H1 (cell line): ENCODE measurements around the gene PROCR. TPM values are rescaled to one million over a fixed set of nuclear protein-coding genes. Genes with fewer than 3 reads are reported as not detected.
A peak's percentile ranks its signal among the peaks of the same experiment; 100 is the strongest.
"Not testable (repeated sequence)": the region's sequence is repeated elsewhere in the genome, so short reads cannot be mapped to it uniquely, and the experiment has no call there.

Source experiments
- CTCF ChIA-PET: fragments of 300-600 bp; sonication (Branson Sonifier 250); formaldehyde crosslinking; loops from one replicate; lab custom pipeline; 2021; ENCODE audit not compliant: partially characterized antibody; lab: Charles Lee
- POLR2A ChIA-PET: fragments of 300-600 bp; sonication (Branson Sonifier 250); formaldehyde crosslinking; loops from one replicate; lab custom pipeline; 2021; ENCODE audit warnings: inconsistent platforms; ENCODE audit not compliant: partially characterized antibody; lab: Charles Lee
- DNase-seq, 2 experiments: peaks; one replicate each; pipeline versions ENCODE4 v3.0.0 to v3.0.0-alpha.2; 2010 to 2022; ENCODE audit warnings: low spot score in 2 of 2, low read depth in 1 of 2, mixed read lengths in 1 of 2
- FAIRE-seq: peaks from 2 replicates; lab custom pipeline; 2011; peaks lifted over from hg19 to GRCh38; lab: Jason Lieb, UNC
- H2AFZ ChIP-seq: 2 replicates; pipeline ENCODE4 v1.8.1; 2012; ENCODE audit warnings: low read length, inconsistent platforms
- H2AK5ac ChIP-seq: 2 replicates; pipeline ENCODE4 v1.6.1; 2013; ENCODE audit warnings: low read depth, low read length
- H2BK120ac ChIP-seq: replicated peaks from 2 replicates; pipeline ENCODE3; 2013; ENCODE audit warnings: low read depth, low read length, inconsistent platforms
- H2BK12ac ChIP-seq: 2 replicates; pipeline ENCODE4 v1.6.1; 2013; ENCODE audit warnings: low read depth, low read length
- H2BK15ac ChIP-seq: 2 replicates; pipeline ENCODE4 v1.6.1; 2013; ENCODE audit warnings: low read length
- H2BK20ac ChIP-seq: 2 replicates; pipeline ENCODE4 v1.6.1; 2013; ENCODE audit warnings: low read length
- H2BK5ac ChIP-seq: 2 replicates; pipeline ENCODE4 v1.6.1; 2013; ENCODE audit warnings: low read depth, low read length
- H3K14ac ChIP-seq: 2 replicates; pipeline ENCODE4 v1.6.1; 2013; ENCODE audit warnings: inconsistent platforms; ENCODE audit not compliant: insufficient read length
- H3K18ac ChIP-seq: 2 replicates; pipeline ENCODE4 v1.6.1; 2013; ENCODE audit warnings: low read length; ENCODE audit errors: extremely low read depth
- H3K23ac ChIP-seq: 2 replicates; pipeline ENCODE4 v1.6.1; 2013; ENCODE audit warnings: inconsistent platforms; ENCODE audit not compliant: insufficient read length
- H3K23me2 ChIP-seq: 2 replicates; pipeline ENCODE4 v1.6.1; 2013; ENCODE audit warnings: low read depth, low read length
- H3K27ac ChIP-seq: 2 replicates; pipeline ENCODE4 v1.6.1; 2011; ENCODE audit warnings: low read depth, low read length, inconsistent platforms
- H3K27me3 ChIP-seq, 4 experiments: replicated peaks in 1 of 4; 1 replicate in 1 of 4; 2 replicates in 3 of 4; pipeline versions ENCODE4 v1.6.1 to v1.8.1; 2011 to 2013; ENCODE audit warnings: low read length in 3 of 4, mild to moderate bottlenecking in 3 of 4, inconsistent platforms in 2 of 4, mixed read lengths in 2 of 4, moderate library complexity in 1 of 4; ENCODE audit not compliant: control insufficient read depth in 3 of 4, insufficient read depth in 3 of 4; ENCODE audit errors: extremely low read depth in 1 of 4
- H3K36me3 ChIP-seq, 4 experiments: 2 replicates each; pipeline versions ENCODE4 v1.6.1 to v1.8.1; 2011 to 2013; ENCODE audit warnings: mild to moderate bottlenecking in 4 of 4, low read length in 3 of 4, moderate library complexity in 2 of 4, control low read depth in 1 of 4, inconsistent platforms in 1 of 4; ENCODE audit not compliant: insufficient read depth in 4 of 4, control insufficient read depth in 2 of 4
- H3K4ac ChIP-seq: replicated peaks from 2 replicates; pipeline ENCODE3; 2013; ENCODE audit warnings: low read length, low read depth, mixed read lengths, inconsistent platforms; ENCODE audit not compliant: insufficient read length
- H3K4me1 ChIP-seq, 4 experiments: replicated peaks in 1 of 4; 1 replicate in 1 of 4; 2 replicates in 3 of 4; pipeline versions ENCODE4 v1.6.1 to v1.8.1; 2011 to 2013; ENCODE audit warnings: low read length in 3 of 4, inconsistent platforms in 2 of 4, mixed read lengths in 1 of 4; ENCODE audit not compliant: insufficient read depth in 4 of 4, control insufficient read depth in 3 of 4
- H3K4me2 ChIP-seq, 2 experiments: 2 replicates each; pipeline versions ENCODE4 v1.6.1 to v1.8.1; 2011 to 2013; ENCODE audit warnings: low read depth in 2 of 2, low read length in 2 of 2, control low read depth in 1 of 2, inconsistent platforms in 1 of 2, mild to moderate bottlenecking in 1 of 2; ENCODE audit not compliant: insufficient read depth in 1 of 2
- H3K4me3 ChIP-seq, 4 experiments: fragments of 200-600, 300-600 bp in 1 of 4; sonication (generic), shearing (Covaris generic), sonication (Bioruptor Twin) in 1 of 4; 2 replicates each; pipeline versions ENCODE4 v1.5.1 to v1.8.1; 2011 to 2016; ENCODE audit warnings: low read length in 4 of 4, low read depth in 3 of 4, control low read depth in 2 of 4, inconsistent platforms in 2 of 4, mild to moderate bottlenecking in 2 of 4, mixed read lengths in 1 of 4, moderate library complexity in 1 of 4; ENCODE audit not compliant: insufficient read depth in 2 of 4; ENCODE audit errors: extremely low read depth in 1 of 4
- H3K56ac ChIP-seq: replicated peaks from 2 replicates; pipeline ENCODE3; 2013; ENCODE audit warnings: low read depth, mild to moderate bottlenecking, mixed read lengths, low read length, inconsistent platforms; ENCODE audit not compliant: insufficient read length
- H3K79me1 ChIP-seq: 2 replicates; pipeline ENCODE4 v1.6.1; 2013; ENCODE audit warnings: low read depth, low read length, control low read depth
- H3K79me2 ChIP-seq, 2 experiments: 2 replicates each; pipeline versions ENCODE4 v1.6.1 to v1.8.1; 2012 to 2013; ENCODE audit warnings: low read length in 2 of 2, mild to moderate bottlenecking in 2 of 2, inconsistent platforms in 1 of 2; ENCODE audit not compliant: insufficient read depth in 2 of 2, control insufficient read depth in 1 of 2
- H3K9ac ChIP-seq, 4 experiments: replicated peaks in 1 of 4; 1 replicate in 1 of 4; 2 replicates in 3 of 4; pipeline versions ENCODE4 v1.6.1 to v1.8.1; 2011 to 2013; ENCODE audit warnings: low read depth in 3 of 4, low read length in 3 of 4, control low read depth in 2 of 4, mild to moderate bottlenecking in 2 of 4, moderate library complexity in 2 of 4, inconsistent platforms in 1 of 4; ENCODE audit errors: extremely low read depth in 1 of 4
- H3K9me3 ChIP-seq, 2 experiments: 2 replicates each; pipeline versions ENCODE4 v1.6.1 to v1.8.1; 2012 to 2013; ENCODE audit warnings: mild to moderate bottlenecking in 2 of 2, moderate library complexity in 2 of 2, control low read depth in 1 of 2, inconsistent platforms in 1 of 2, low read depth in 1 of 2, low read length in 1 of 2, mixed read lengths in 1 of 2; ENCODE audit not compliant: insufficient read depth in 2 of 2
- H4K20me1 ChIP-seq, 2 experiments: replicated peaks in 1 of 2; 2 replicates each; pipeline versions ENCODE3 to v1.8.1; 2011 to 2013; ENCODE audit warnings: inconsistent platforms in 2 of 2, low read length in 2 of 2, mild to moderate bottlenecking in 1 of 2; ENCODE audit not compliant: insufficient read depth in 2 of 2, control insufficient read depth in 1 of 2
- H4K5ac ChIP-seq: 2 replicates; pipeline ENCODE4 v1.6.1; 2013; ENCODE audit warnings: low read length, low read depth, mixed read lengths, inconsistent platforms; ENCODE audit not compliant: insufficient read length
- H4K8ac ChIP-seq: 2 replicates; pipeline ENCODE4 v1.8.0; 2013; ENCODE audit warnings: mild to moderate bottlenecking, moderate library complexity, low read length, inconsistent platforms; ENCODE audit not compliant: insufficient read depth; ENCODE audit errors: extremely low read depth
- H4K91ac ChIP-seq: replicated peaks from 2 replicates; pipeline ENCODE3; 2013; ENCODE audit warnings: low read length, mixed read lengths, inconsistent platforms; ENCODE audit not compliant: insufficient read length
- TBP ChIP-seq: IDR thresholded peaks from 2 replicates; pipeline ENCODE4 v1.6.1; 2011; ENCODE audit warnings: low read depth, low read length, improper control_type of control experiment
- WGBS, 2 experiments: shearing (Covaris generic) in 1 of 2; methylation state at CpG; one replicate each; pipeline versions ENCODE4 v1.1.6 to v1.1.7; 2013 to 2015; ENCODE audit warnings: low lambda C conversion rate in 2 of 2, mixed read lengths in 2 of 2, inconsistent platforms in 1 of 2, low coverage in 1 of 2, missing lambda C conversion rate in 1 of 2; ENCODE audit not compliant: insufficient replicate concordance in 2 of 2, insufficient coverage in 1 of 2, insufficient read length in 1 of 2; ENCODE audit errors: extremely low coverage in 1 of 2, missing lambda C conversion rate in 1 of 2; 5-methylcytosine and 5-hydroxymethylcytosine counted together
- polyA plus RNA-seq, 7 experiments: library from polyadenylated mRNA; depleted of rRNA in 3 of 7; stranded (reverse) in 5 of 7; unstranded in 2 of 7; fragments of >200 nt in 5 of 7; fragments of 200-250 nt in 2 of 7; gene quantifications; 1 replicate in 5 of 7; 2 replicates in 1 of 7; 4 replicates in 1 of 7; pipeline versions ENCODE4 v1.2.1 to v1.2.3, GENCODE V29; 2011 to 2013; ENCODE audit warnings: missing spikeins in 2 of 7, mixed read lengths in 2 of 7
- total RNA-seq: library from RNA; stranded (reverse); fragmentation: NEBNext Ultra II Directional; extraction: Animal tissue kit (Norgen Biotek cat#: 25700); gene quantifications from 2 replicates; pipeline ENCODE4 v1.2.1, GENCODE V29; 2021

PROCR gene
- total and polyA plus RNA-seq, 2 of the 8 experiments (the other 6 are each of a cell fraction or from before 2014, with no cell fraction given): 21.3 to 42.9 TPM

DNA sequence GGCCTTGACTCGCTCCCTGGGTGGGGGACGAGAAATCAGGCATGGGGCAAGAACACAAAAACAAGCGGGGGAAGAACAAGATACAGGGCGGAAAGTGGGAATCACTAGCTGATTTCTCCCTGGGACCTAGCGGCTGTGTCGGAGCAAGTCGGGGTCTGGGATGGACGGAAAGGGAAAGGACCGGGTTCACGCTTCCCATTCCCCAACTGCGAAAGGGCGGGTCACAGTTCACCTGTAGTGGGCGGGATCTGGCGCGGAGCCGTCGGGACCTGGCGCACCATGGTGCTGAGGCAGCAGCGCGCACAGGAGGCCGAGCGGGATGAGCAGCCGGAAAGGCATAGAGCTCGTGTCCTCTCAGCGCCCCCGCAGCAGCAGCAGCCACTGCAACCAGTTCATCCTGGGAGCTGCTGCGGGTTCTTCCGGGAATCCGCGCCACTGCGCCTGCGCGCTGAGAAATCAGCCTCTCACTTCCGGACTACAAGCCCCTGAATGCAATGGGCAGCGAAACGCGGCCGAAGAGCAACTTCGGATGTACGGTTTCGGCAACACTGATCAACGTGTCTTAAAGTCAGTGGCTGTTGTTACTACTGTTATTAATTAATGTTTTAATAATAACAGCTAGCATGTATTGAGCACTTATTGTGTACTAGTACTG is 24.8 kb upstream of the PROCR start, which contains the start of gene EDEM2 (continued):
- peak; percentile 71; the same call in 1 of the 2 replicates for TF ChIP-seq TBP
- TF ChIP-seq, all 59 proteins: peak for 19

DNA sequence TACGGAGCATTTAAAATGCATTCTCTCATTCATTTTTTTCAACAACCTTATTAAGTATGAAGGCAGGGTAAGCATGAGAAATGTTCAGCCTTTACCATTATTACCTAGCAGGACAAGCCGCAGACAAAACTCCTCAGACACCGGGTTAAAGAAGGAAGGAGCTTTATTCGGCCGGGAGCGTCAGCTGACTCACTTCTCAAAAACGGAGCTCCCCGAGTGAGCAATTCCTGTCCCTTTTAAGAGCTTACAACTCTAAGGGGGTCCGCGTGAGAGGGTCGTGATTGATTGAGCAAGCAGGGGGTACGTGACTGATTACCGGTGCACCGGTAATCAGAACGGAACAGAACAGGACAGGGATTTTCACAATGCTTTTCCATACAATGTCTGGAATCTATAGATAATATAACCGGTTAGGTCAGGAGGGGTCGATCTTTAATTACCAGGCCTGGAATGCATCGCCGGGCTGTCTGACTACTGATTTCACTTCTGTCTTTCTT is 24.2 kb upstream of the PROCR start:
- not testable (repeated sequence) for H3K56ac ChIP-seq, H2BK12ac ChIP-seq, H3K79me1 ChIP-seq, H3K9me3 ChIP-seq, H2AK5ac ChIP-seq, H2BK5ac ChIP-seq, H4K8ac ChIP-seq, H2BK120ac ChIP-seq, H3K23me2 ChIP-seq, FAIRE-seq, H3K18ac ChIP-seq, H3K27me3 ChIP-seq, H2BK20ac ChIP-seq, H2BK15ac ChIP-seq, H4K20me1 ChIP-seq, H3K79me2 ChIP-seq, H3K23ac ChIP-seq, H4K91ac ChIP-seq, H3K4me1 ChIP-seq, H3K14ac ChIP-seq, H3K27ac ChIP-seq, H3K4ac ChIP-seq, H4K5ac ChIP-seq
- Histone ChIP-seq H3K9ac (peak overlapping the region in 1 of 4 experiments; percentile 23; a peak in 3 of 7 replicates), H3K4me3 (peak overlapping the region; percentile 86 to 94 (median 90); a peak in 7 of 8 replicates), H2AFZ (peak overlapping the region; percentile 61), H3K36me3 (peaks cover 0 to 10% (median under 1%) of the 10 kb centered on the region in 4 experiments; a peak in 1 of 8 replicates), H3K4me2 (peak overlapping the region; percentile 89 to 96)
- 14% methylated on average over 19 of the region's 19 CpGs; no CpG with 5 or more reads in 1 of the 2 experiments for WGBS, 2 experiments
- DNase-seq: peak in 1 of 2 experiments; percentile 50
- CTCF ChIA-PET: interaction anchor here (0.8 to 7.6 kb wide), 17 partner anchors 9 to 157 kb away, joined by 3 to 135 read pairs (median 4); no protein-coding TSS in a partner anchor
- POLR2A ChIA-PET: interaction anchor here (0.7 to 3.4 kb wide), 10 partner anchors 18 to 142 kb away, joined by 3 to 27 read pairs (median 4); partner anchors contain the start of genes EIF6 and MMP24OS
